ENCODE data around the gene PYCR2. TPM values are rescaled to one million over a fixed set of nuclear protein-coding genes. Genes with fewer than 3 reads are reported as not detected.

PYCR2 gene
- total RNA-seq, 1 donor from 2014 or later: 61.6 TPM

GRCh38 chr1:225953315-225953714, 29.3 kb upstream of the PYCR2 start:
- Histone ChIP-seq H3K36me3 (no peaks in the 10 kb centered on the region), H3K27me3 (no peaks in the 10 kb centered on the region), H3K27ac (no peak overlapping the region), H3K4me3 (no peak overlapping the region), H3K4me1 (no peaks in the 10 kb centered on the region), H3K9me3 (no peaks in the 10 kb centered on the region)
- DNase-seq (no peak), ATAC-seq (no peak)
- TF ChIP-seq CTCF (IDR thresholded peaks at IDR 0.05): no peak
- intact Hi-C loops (cut with DNase I): no loop called here

DNA sequence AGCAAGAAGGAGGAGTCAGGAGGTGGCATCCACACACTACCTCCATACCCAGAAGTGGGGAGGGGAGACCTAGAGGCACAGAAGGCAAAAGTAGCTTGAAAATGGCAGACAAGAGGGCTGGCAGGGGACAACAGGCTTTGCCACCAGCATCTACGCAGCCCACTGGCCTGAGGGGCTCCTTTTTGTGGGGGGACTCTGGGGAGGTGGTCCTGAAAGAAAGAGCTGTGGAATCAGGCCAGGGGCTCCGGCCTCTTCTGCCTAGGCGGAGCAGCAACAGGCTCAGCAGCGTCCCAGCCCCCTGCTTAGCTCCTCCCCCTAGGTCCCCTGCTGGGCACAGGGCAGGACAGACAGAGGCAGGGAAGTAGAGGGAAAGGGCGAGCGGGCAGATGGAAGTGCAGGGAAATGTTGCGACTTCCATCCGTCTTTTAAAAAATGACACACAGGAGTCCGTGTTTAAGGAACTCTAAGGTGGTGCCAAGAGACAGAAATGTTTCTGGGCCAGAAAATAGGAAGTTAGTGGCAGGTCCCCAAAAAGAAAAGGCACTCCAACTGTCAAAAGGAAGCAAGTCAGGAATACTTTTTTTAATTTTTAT, 27.0 kb upstream of the PYCR2 start:
- H3K4me1 ChIP-seq: no peaks in the 10 kb centered on the region
- no peak overlapping the region for H3K27ac ChIP-seq
- TF ChIP-seq CTCF (IDR thresholded peaks at IDR 0.05): no peak
- intact Hi-C loops (cut with DNase I): no loop called here
- peak; percentile 57 for ATAC-seq
- H3K9me3 ChIP-seq: no peaks in the 10 kb centered on the region
- H3K36me3 ChIP-seq: no peaks in the 10 kb centered on the region
- no peak overlapping the region for H3K4me3 ChIP-seq
- DNase-seq: no peak
- H3K27me3 ChIP-seq: no peaks in the 10 kb centered on the region

GRCh38 chr1:225949041-225949440, 25.0 kb upstream of the PYCR2 start:
- no peaks in the 10 kb centered on the region for H3K9me3 ChIP-seq
- DNase-seq (no peak), ATAC-seq (no peak)
- intact Hi-C loops (cut with DNase I): no loop called here
- no peak for TF ChIP-seq CTCF (IDR thresholded peaks at IDR 0.05)
- no peaks in the 10 kb centered on the region for H3K4me1 ChIP-seq
- no peaks in the 10 kb centered on the region for H3K36me3 ChIP-seq
- no peak overlapping the region for H3K4me3 ChIP-seq
- no peaks in the 10 kb centered on the region for H3K27me3 ChIP-seq
- no peak overlapping the region for H3K27ac ChIP-seq

DNA sequence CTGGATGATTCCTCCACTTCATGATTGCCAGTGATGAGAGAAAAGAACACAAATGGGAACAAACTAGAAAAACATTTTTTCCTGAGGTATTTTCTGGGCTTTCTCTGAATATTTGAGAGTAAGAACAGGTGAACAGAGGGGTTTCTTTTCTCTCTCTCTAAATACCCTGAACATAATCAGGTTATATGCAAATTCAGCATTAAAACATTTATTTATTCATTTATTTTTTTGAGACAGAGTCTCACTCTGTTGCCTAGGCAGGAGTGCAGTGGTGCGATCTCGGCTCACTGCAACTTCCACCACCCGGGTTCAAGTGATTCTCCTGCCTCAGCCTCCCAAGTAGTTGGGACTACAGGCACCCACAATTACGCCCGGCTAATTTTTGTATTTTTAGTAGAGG, 22.8 kb upstream of the PYCR2 start:
- ATAC-seq (no peak), DNase-seq (no peak)
- Histone ChIP-seq H3K27me3 (no peaks in the 10 kb centered on the region), H3K4me1 (peaks cover 3% of the 10 kb centered on the region), H3K36me3 (no peaks in the 10 kb centered on the region), H3K27ac (no peak overlapping the region), H3K4me3 (no peak overlapping the region), H3K9me3 (no peaks in the 10 kb centered on the region)
- no peak for TF ChIP-seq CTCF (IDR thresholded peaks at IDR 0.05)
- intact Hi-C loops (cut with DNase I): no loop called here

- H3K9me3 ChIP-seq: no peaks in the 10 kb centered on the region
- peaks cover 10% of the 10 kb centered on the region for H3K4me1 ChIP-seq
- H3K27ac ChIP-seq: no peak overlapping the region
- H3K36me3 ChIP-seq: no peaks in the 10 kb centered on the region
- no peak for DNase-seq
- H3K27me3 ChIP-seq: no peaks in the 10 kb centered on the region
- TF ChIP-seq CTCF (IDR thresholded peaks at IDR 0.05): no peak
- no peak for ATAC-seq
- intact Hi-C loops (cut with DNase I): no loop called here
- H3K4me3 ChIP-seq: no peak overlapping the region
Observed at GRCh38 chr1:225946082-225946620, 22.1 kb upstream of the PYCR2 start.

DNA sequence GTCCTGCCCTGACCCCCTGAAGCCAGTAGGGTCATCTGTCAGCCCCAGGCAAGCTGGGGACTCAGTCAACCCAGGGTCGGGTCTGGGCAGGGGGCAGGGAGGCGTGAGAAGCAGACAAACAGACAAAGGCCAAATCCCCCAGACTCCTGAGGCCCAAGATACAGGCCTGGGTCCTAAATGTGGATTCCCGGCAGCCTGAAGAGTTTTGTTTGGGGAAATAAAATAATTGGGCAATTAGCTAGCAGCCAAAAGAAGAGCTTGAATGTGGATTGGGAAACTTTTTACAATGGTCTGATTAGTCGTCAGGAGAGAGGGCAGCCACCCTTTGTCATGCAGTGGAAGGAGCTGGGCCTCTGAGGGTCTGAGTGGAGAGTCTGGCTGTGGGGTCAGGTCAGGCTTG, 21.5 kb upstream of the PYCR2 start:
- H3K9me3 ChIP-seq: no peaks in the 10 kb centered on the region
- DNase-seq: no peak
- no peak overlapping the region for H3K27ac ChIP-seq
- no peaks in the 10 kb centered on the region for H3K27me3 ChIP-seq
- no peak for TF ChIP-seq CTCF (IDR thresholded peaks at IDR 0.05)
- intact Hi-C loops (cut with DNase I): no loop called here
- ATAC-seq: no peak
- H3K4me1 ChIP-seq: peaks cover 16% of the 10 kb centered on the region
- H3K36me3 ChIP-seq: no peaks in the 10 kb centered on the region
- no peak overlapping the region for H3K4me3 ChIP-seq

Data from upper lobe of right lung (tissue), 1 donor.